ENCODE data around the gene RAP1GAP.
"Not testable (repeated sequence)": the region's sequence is repeated elsewhere in the genome, so short reads cannot be mapped to it uniquely, and the experiment has no call there.

RAP1GAP gene

GRCh38 chr1:21644348-21644747, 24.8 kb downstream of the RAP1GAP start:
- DNase-seq (ENCODE audit: low spot score) = no peak

GRCh38 chr1:21643624-21644023, 25.5 kb downstream of the RAP1GAP start:
- DNase-seq (ENCODE audit: low spot score) = no peak

- no peak for DNase-seq (ENCODE audit: low spot score)
Measured at GRCh38 chr1:21641967-21642739, 27.0 kb downstream of the RAP1GAP start.

GRCh38 chr1:21641537-21641936, 27.6 kb downstream of the RAP1GAP start:
- no peak for DNase-seq (ENCODE audit: low spot score)

- DNase-seq (ENCODE audit: low spot score) = no peak
Measured at GRCh38 chr1:21641076-21641475, 28.1 kb downstream of the RAP1GAP start.

- DNase-seq (ENCODE audit: low spot score) = no peak
Measured at GRCh38 chr1:21640653-21641052, 28.5 kb downstream of the RAP1GAP start.

- DNase-seq (ENCODE audit: low spot score) = no peak
Measured at GRCh38 chr1:21639594-21640041, 29.5 kb downstream of the RAP1GAP start.

DNA sequence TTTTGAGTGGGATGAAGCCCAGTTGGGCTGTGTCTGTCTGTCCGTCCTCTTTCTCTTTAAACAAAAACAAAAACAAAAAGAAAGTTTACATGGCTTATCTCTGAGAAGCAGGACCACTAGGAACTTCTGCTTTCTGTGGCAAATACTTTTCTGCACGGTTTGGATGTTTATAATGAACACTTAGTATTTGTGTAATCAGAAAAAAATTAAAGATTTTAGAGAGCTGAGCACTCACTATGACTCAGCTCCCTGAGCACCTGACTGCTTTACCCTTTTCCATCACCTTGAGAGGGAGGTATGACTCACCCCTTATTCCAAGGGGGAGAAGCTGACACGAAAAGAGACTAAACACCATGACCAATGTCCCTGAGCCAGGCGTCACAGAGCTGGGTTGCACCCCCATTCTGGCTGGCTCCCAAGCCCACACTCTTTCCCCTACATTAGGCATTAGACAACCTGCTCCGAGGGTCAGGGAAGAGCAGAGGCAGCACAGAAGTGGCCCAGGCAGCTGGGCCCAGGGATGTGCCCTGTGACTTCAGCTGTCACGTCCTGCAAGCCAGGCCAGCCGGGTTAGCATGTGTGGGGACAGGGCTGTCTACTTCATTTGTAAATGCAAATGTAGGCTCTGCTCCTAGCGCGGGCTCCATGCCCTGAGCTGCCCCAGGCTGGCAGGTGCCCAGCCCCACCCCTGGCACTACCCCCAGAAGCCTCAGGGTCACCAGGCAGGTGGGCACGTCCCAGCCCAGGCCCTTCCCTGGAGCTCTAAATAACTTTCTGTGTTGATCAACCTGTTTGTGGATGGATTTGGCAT, 30.4 kb downstream of the RAP1GAP start:
- peak; percentile 33 for DNase-seq (ENCODE audit: low spot score)

DNA sequence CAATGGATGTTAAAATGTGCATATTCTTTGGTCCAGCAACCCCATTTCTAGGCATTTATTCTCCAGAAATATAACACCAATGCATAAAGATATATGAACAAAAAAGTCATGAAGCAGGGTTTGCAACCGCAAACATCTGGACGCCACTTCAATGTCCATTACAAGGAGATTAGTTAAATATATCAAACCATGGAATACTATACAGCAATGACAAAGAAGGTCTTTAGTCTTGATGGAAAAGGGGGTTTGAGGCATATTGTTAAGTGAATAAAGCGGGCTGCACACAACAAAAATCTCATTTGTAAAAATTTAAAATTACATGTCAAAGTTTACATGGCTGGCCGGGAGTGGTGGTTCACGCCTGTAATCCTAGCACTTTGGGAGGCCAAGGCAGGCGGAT, 31.6 kb downstream of the RAP1GAP start:
- no peak for DNase-seq (ENCODE audit: low spot score)

DNA sequence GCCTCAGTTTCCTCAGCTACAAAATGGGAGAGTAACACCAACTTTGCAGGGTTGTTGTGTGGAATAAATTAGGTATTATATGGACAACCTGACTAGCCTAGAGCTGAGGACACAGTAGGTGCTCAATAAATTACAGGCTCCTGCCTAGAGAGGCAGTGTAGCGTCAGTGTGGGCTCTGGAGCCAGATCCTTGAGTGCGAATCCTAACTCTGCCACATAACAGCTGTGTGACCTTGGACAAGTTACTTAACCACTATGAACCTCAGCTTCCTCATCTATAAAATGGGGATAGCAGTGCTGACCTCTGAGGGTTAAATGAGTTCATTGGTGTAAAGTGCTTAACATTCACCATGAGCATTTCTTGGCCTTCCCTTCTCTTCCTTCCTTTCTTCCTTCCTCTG, 33.1 kb downstream of the RAP1GAP start:
- DNase-seq (ENCODE audit: low spot score) = no peak

- DNase-seq (ENCODE audit: low spot score) = no peak
Measured at GRCh38 chr1:21634806-21635535, 34.2 kb downstream of the RAP1GAP start.

- no peak for DNase-seq (ENCODE audit: low spot score)
Measured at GRCh38 chr1:21633992-21634805, 35.0 kb downstream of the RAP1GAP start.

DNA sequence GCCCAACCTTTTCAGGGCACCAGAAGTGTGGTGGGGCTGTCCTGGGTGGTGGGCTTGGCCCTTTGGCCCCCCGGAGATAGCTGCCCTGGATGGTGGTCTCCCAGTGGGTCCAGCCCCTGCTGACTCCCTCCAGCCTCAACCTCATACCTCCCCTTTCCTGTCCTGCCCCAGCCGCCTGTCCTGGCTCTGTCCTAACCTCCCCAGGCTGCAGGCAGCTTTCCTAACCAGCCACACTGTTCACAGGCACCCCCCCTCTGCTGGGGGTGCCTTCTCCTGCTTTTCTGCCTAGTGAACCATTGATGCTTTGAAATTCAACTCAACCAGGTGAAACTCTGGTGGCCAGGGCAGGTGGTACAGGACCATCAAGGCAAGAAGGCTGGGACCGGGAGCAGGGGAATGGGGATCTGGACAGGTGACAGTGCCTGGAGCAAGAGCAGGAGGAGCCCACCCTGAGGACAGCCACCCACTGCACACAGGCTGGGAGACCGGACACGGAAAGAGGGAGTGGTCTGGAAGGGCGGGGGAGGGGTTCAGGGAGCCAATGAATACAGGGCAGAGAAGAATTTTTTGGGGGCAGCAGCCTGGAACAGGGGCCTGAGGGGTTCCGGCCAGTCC, 35.9 kb downstream of the RAP1GAP start:
- no peak for DNase-seq (ENCODE audit: low spot score)

GRCh38 chr1:21631944-21632887, 36.9 kb downstream of the RAP1GAP start:
- DNase-seq (ENCODE audit: low spot score) = no peak

DNA sequence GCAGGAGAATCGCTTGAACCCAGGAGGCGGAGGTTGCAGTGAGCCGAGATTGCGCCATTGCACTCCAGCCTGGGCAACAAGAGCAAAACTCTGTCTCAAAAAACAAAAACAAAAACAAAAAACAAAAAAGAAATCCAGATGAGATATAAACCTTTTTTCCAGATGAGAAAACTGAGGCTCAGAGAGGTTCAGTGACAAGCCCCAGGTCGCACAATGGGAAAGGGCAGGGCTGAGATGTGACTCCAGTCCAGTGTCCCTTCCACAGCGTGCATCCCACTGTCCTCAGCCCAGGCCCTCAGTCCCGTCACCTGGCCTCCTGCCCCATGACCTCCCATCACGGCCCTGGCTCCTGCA, 37.6 kb downstream of the RAP1GAP start:
- DNase-seq (ENCODE audit: low spot score) = not testable (repeated sequence)

GRCh38 chr1:21630571-21631343, 38.4 kb downstream of the RAP1GAP start:
- no peak for DNase-seq (ENCODE audit: low spot score)

DNA sequence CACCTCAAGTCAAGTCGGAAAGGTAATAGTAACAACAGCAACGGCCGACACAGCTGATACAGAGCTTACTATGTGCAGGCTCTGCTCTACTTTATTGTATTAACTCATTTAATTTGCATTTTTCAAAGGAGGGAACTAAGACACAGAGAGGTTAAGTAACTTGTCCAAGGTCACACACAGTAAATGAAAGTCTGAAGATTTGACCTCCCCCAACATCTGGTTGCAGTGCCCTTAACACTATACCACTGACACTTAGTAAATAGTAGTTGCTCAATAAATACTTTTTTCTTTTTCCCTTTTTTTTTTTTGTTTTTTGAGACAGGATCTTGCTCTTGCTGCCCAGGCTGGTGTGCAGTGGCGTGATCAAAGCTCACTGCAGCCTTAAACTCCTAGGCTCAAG, 39.2 kb downstream of the RAP1GAP start:
- no peak for DNase-seq (ENCODE audit: low spot score)

DNA sequence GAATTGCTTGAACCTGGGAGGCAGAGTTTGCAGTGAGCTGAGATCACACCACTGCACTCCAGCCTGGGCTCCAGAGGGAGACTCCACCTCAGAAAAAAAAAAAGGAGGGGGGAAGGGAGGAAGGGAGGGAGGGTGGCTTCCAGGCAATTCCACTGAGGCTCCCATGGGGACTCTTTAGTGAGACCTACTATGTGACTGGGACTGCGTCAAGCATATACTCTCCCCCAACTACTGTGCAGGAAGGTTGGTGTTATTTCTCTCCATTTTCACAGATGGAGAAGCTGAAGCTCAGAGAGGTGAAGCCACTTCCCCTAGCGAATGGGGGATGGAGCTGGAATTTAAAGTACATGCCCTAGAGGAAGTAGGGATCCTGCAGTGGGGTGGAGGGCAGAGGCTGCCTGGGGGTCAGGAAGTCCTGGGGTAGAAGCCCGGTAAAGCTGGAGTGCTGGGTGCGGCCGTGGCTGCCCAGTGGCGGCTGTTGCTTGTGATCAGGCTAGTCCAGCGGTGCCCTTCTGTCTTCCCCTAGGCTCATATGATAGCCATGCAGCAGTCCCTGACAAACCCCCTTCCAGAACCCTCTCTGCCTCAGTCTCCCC, 40.3 kb downstream of the RAP1GAP start:
- DNase-seq (ENCODE audit: low spot score) = no peak

GRCh38 chr1:21626921-21627339, 42.2 kb downstream of the RAP1GAP start:
- DNase-seq (ENCODE audit: low spot score) = no peak
